ENCODE data around the gene APBA2.

GRCh38 chr15:29018120-29018805 lies 132.5 kb downstream of the APBA2 start:
- TF ChIP-seq CTCF (conservative IDR thresholded peaks at IDR 0.05) = peak; percentile 25
- TF ChIP-seq ZFX (IDR thresholded peaks at IDR 0.05) = no peak

All from C4-2B (cell line).